Measurements from ENCODE around the gene ICA1L.
"Not testable (repeated sequence)": the region's sequence is repeated elsewhere in the genome, so short reads cannot be mapped to it uniquely, and the experiment has no call there.

ICA1L gene

GRCh38 chr2:202871300-202872141 lies at the start of gene ICA1L:
Gene ICA1L, minus strand, starts transcription at chr2:202871766. Its CDS starts 42,757 bp downstream, at chr2:202829009.
- H3K4me3 ChIP-seq (ENCODE audit: control insufficient read depth, low read depth, low read length) = peak within 1 kb of the TSS; percentile 74
- DNase-seq (ENCODE audit: low read depth) = no peak
- TF ChIP-seq CTCF (IDR thresholded peaks at IDR 0.05; ENCODE audit: control insufficient read depth, insufficient read depth, low read depth, low read length, missing control alignments) = no peak

GRCh38 chr2:202918860-202919259 lies 47.3 kb upstream of the ICA1L start:
- H3K4me3 ChIP-seq (ENCODE audit: control insufficient read depth, low read depth, low read length) = no peak overlapping the region
- no peak for DNase-seq (ENCODE audit: low read depth)

GRCh38 chr2:202912342-202913201 lies 41.0 kb upstream of the ICA1L start:
- not testable (repeated sequence) for DNase-seq (ENCODE audit: low read depth)

More at GRCh38 chr2:202918860-202919259, 47.3 kb upstream of the ICA1L start:
- no peak for TF ChIP-seq CTCF (IDR thresholded peaks at IDR 0.05; ENCODE audit: control insufficient read depth, insufficient read depth, low read depth, low read length, missing control alignments)

GRCh38 chr2:202911512-202912341 lies 40.2 kb upstream of the ICA1L start, which contains the start of the genes CARF and WDR12:
Gene CARF, plus strand, starts transcription at chr2:202912275. Its CDS starts 29,628 bp downstream, at chr2:202941903.
Gene WDR12, minus strand, starts transcription at chr2:202911673. Its CDS starts 197 bp downstream, at chr2:202911476.
- H3K4me3 ChIP-seq (ENCODE audit: control insufficient read depth, low read depth, low read length) = peak within 1 kb of the TSS; percentile 95
- DNase-seq (ENCODE audit: low read depth) = peak; percentile 69
- no peak for TF ChIP-seq CTCF (IDR thresholded peaks at IDR 0.05; ENCODE audit: control insufficient read depth, insufficient read depth, low read depth, low read length, missing control alignments)

More at GRCh38 chr2:202912342-202913201, 41.0 kb upstream of the ICA1L start:
- peak overlapping the region; percentile 95 for H3K4me3 ChIP-seq (ENCODE audit: control insufficient read depth, low read depth, low read length)

GRCh38 chr2:202911203-202911511 lies 39.6 kb upstream of the ICA1L start:
- DNase-seq (ENCODE audit: low read depth) = no peak
- peak overlapping the region; percentile 95 for H3K4me3 ChIP-seq (ENCODE audit: control insufficient read depth, low read depth, low read length)
- no peak for TF ChIP-seq CTCF (IDR thresholded peaks at IDR 0.05; ENCODE audit: control insufficient read depth, insufficient read depth, low read depth, low read length, missing control alignments)

GRCh38 chr2:202910698-202911097 lies 39.1 kb upstream of the ICA1L start:
- DNase-seq (ENCODE audit: low read depth) = no peak
- TF ChIP-seq CTCF (IDR thresholded peaks at IDR 0.05; ENCODE audit: control insufficient read depth, insufficient read depth, low read depth, low read length, missing control alignments) = no peak
- peak overlapping the region; percentile 95 for H3K4me3 ChIP-seq (ENCODE audit: control insufficient read depth, low read depth, low read length)

- H3K4me3 ChIP-seq (ENCODE audit: control insufficient read depth, low read depth, low read length); DNase-seq (ENCODE audit: low read depth): not testable (repeated sequence)
Observed at GRCh38 chr2:202910250-202910649, 38.7 kb upstream of the ICA1L start.

Data from AG09309 (cell line).